ENCODE results near the gene NADSYN1.
A peak's percentile ranks its signal among the peaks of the same experiment; 100 is the strongest.
"Not testable (repeated sequence)": the region's sequence is repeated elsewhere in the genome, so short reads cannot be mapped to it uniquely, and the experiment has no call there.

The NADSYN1 gene

GRCh38 chr11:71453037-71453917 is at the start of gene NADSYN1:
TSS of gene NADSYN1 (plus strand) at chr11:71453203. CDS start at chr11:71453297, 94 bp downstream.
- peak; percentile 90 for DNase-seq

- no peak for DNase-seq
Measured at GRCh38 chr11:71404209-71404608, 48.8 kb upstream of the NADSYN1 start.

GRCh38 chr11:71406681-71407080 is 46.3 kb upstream of the NADSYN1 start:
- no peak for DNase-seq

DNA sequence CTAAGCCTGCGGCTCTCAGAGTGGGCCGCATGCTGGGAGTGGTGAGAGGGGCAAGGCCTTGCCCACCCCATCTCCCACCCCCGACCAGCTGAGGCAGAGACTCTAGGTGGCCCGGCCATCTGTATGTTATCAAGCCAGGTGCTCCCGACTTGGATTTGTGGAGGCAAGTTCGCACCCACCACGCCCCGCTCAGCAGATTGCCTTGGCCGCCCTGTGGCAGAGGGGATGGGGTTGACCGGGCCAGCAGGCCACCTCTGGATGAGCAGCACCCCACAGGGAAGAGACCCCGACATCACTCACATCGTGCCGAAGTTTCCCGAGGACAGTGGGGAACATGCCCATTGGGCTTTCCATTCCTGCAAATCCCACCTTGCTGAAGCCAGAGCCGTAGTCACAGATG is 45.6 kb upstream of the NADSYN1 start:
- no peak for DNase-seq

- DNase-seq = no peak
Measured at GRCh38 chr11:71408826-71409225, 44.2 kb upstream of the NADSYN1 start.

DNA sequence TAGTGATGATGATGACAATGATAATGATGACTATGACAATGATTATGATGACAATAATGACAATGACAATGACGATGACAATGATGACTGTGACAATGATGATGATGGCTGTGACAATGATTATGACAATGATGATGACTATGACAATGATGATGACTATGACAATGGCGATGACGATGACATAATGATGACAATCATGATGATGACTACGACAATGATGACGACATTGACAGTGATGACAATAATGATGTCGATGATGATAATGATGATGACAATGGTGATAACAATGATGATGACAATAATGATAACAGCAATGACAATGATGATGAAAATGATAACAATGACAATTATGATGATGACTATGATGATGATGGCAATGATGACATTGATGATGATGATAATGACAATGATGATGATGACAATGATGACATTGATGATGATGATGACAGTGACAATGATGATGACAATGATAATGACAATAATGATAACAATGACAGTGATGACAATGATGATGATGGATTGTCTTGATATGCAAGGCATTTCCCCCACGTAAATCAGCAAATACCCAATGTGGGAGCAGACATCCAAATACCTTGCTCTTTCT is 42.5 kb upstream of the NADSYN1 start:
- no peak for DNase-seq

GRCh38 chr11:71414645-71415044 is 38.4 kb upstream of the NADSYN1 start:
- no peak for DNase-seq

GRCh38 chr11:71418643-71419042 is 34.4 kb upstream of the NADSYN1 start:
- DNase-seq = no peak

DNA sequence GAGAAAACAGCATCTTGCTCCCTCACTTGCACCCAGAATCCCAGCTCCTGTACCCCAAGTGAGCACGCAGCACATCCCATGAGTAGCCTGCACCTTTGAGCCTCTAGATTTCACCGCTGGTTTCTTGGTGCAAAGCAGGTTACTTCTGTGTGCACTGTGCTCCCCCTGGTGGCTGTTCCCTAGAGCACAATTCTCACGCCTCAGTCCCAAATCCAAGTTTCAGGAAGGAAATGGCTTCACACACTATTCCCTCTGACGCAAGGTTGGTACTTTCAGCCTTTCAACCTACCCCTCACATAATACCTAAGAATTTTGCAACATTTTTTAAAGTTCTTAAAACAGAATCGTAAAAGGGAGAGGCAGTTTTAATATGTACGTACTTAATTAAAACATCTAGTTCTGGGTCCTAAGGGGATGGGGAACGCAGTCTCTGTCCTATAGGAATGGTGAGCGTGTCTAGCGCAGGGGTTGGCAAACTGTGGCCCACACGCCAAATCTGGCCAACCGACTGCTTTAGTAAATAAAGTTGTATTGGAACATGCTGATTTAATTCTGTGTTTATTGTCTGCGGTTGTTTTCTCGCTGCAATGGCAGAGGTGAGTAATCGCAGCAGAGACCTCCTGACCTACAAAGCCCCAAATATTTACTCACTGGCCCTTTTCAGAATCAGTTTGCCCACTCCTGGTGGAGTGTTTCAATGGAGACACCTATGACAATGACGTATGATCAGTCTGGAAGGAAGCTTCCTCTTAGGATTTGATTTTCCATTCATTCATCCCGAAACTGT is 32.4 kb upstream of the NADSYN1 start:
- DNase-seq = peak; percentile 28

DNA sequence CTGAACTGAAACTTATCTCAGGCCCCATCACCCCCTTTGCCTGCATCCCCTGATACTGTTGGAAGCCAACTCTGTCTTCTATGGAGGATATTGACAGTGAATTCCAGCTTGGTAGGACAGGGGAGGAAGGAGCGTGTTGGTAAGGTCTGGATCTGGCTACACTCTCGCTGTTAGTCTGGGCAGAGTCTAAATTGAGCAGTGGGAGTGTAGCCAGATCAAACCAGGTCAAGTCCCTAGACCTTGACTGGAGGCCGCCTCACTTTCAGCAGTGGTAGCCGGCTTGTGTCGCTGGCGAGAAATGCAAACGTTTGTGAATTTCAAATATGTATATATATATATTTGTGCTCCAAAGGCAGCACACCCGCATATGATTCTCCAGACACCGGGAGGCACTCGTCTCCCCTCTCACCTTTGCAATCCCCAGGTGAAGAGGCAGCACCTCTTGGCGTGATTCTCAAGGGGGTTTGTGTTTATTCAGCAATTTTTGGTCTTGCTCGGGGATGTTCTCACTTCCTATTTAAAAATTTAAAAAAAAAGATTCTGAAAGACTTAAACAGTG is 31.5 kb upstream of the NADSYN1 start:
- no peak for DNase-seq

- not testable (repeated sequence) for DNase-seq
Measured at GRCh38 chr11:71422318-71422717, 30.7 kb upstream of the NADSYN1 start.

DNA sequence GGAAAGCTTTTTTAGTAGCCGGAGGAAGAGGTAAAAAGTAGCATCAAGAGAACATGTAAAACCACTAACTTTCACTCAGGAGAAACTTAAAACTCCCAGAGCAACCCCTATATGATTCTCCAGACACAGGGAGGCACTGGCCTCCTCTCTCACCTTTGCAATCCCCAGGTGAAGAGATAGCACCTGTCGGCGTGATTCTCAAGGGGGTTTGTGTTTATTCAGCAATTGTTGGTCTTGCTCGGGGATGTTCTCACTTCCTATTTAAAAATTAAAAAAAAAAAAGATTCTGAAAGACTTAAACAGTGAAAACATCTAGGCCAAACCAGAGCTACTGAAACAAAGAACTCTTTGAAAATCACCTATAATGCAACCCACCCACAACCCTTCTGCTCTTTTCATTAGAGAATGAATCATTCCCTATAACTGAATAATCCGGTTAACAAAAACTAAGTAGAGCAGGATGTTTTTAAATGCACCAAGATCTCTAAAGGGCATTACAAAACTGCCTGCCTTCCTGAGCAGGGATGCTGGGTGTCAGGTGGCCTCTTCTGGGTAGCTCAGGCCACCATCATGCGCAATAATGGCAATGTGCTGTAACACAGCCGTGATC is 29.7 kb upstream of the NADSYN1 start:
- DNase-seq = no peak

DNA sequence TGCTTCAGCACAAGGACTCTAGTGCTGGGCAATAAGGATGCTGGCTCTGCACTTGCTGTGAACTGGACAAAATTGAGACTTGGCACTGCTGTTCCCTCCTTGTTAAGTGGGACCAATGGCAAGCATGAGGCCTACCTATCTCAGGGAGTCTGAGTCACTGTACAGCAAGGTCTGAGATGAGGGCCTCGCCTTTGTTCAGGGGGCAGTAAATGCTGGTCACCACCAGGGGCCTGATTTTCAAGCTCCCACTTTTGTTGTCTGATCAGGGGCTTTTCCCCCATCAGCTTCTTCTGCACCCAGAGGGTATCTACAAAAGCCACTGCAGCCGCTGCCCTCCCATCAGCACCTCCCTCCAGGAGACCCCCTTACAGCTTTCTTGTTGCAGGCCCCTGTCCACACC is 27.6 kb upstream of the NADSYN1 start:
- DNase-seq = no peak

- DNase-seq = no peak
Measured at GRCh38 chr11:71425860-71426259, 27.1 kb upstream of the NADSYN1 start.

DNA sequence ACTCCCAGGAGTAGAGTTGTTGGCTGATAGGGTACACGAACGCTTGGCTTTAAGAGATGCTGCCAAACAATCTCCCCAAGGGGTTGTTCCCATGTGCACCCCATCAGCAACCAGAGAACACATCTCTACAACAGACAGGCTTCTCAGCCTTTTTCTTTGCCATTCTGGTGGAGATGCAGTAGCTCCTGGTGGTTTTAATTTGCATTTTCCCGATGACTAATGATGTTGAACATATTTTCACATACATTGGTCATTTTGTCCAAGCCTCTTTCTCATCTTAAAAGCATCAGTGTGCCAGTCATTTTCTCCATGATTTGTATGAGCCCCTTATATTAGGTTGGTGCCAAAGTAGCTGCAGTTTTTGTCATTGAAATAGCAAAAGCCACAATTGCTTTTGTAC is 26.6 kb upstream of the NADSYN1 start:
- DNase-seq = peak; percentile 28

DNA sequence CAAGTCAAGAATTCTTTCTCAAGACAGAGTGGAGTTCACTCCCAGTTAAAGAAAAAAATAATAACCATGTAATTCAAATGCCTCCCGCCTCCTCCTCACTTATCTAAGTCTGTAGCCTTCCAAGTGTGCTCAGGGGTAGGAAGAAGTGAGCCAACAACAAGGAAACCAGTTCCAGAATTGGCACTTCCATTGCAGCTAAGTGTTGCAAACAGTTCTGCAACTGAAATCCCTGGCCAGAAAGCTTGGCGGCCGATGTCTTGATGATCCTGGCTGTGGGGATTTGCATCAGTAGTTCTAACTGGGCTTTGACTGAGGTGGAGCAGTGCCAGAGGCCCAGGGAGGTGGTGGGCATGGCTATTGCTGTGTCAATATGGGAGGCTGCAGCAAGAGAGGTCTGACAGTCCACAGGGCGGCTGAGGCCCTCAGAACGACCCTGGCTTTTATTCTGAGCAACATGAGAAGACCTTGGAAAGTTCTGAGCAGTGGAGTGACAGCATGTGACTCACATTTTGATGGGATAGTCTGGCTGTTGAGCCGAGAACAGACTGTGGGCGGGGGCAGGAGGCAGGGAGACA is 24.1 kb upstream of the NADSYN1 start:
- no peak for DNase-seq

DNA sequence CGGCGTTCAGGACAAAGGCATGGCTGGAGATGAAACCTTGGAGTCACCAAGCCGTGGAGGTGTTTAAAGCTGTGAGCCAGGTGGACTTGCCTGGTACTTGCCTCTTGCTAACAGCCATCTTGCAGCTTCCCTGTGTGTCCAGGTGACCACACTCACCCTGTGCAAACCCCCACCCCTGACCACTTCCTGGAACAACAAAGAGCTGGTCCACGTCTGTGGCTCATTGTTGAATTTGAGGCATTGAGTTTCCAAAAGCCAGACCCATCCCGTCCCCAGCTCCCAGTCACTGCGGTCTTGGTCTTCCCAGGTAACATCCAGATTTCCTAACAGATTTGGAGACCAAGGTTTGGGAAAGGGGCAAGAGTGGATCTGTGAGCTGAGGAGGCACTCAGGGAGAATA is 23.3 kb upstream of the NADSYN1 start:
- no peak for DNase-seq

DNA sequence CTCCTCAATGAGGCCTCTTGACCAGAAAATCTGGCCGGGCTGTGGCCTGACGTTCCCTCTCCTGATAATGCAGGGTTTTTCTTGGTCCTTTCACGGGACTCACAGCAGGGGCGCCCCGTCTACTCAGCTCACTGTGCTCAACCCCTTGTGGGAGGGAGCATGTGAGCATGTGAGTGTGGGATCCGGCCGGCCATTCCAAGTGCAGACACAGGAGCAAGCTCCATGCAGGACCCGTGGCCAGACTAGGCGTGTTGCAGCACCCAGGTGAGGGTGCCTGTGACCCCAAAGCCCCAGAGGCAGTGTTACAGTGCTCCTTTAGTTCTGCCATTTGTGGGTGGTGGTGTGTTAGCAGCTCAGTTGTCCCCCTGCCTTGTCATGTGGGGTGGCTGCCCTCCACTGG is 22.8 kb upstream of the NADSYN1 start:
- DNase-seq = no peak

DNA sequence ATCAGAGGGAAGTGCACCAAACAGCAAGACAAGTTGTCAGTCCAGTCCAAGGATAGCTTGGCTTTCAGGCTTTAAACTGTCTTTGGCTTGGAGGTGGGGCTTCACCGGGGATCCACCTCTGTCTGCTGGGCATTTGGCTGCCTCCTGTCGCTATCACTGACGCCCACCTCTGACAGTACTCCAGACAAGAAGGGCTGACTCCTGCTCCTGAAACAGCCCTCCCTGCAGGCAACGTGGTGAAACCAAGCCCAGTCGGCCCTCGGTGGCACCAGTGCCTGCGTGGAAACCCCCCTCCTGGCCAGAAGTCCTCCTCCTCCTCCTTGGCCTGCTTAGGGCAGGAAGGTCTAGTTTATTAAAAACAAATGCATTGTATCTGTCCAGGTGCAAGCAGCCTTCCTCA is 21.7 kb upstream of the NADSYN1 start:
- no peak for DNase-seq

DNA sequence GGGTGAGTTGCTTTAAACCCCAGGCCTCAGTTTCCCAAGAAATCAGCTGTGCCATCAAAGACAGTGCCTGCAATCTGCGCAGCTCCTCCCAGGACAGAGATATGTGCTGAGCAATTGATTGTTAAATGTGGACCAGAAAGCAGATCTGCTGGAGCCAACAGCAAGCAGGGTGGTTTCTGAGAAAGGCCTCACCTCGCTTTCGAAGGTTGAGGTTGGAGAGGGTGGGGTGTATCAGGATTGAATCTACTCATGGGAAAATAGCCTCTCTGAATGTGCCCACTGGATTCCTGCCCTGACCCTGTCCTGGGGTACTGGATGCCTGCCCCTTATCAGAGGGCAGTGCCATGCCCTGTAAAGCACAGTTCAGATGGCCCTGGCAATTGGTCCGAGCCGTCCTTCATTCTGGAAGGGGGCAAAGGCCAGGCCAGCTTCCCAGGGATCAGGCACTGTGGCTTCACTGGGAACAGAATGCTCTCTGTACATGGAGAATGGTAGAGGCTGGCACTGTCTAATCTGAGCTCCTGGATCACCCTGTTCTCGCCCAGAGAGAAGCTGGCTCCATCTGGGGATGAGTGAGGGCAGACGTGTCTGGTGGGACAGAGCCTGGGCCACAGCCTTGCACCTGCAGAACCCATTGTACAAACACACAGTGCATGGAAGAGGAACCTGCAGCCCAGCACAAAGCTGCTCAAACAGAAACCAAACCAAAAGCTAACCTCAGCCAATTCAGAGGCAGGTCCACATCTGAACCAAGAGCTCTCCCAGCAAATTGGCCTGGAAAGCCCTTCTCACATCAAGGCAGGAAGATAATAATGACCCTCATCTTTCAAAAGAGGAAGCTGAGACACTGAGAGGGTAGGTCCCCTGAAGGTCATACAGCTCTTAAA is 20.0 kb upstream of the NADSYN1 start:
- no peak for DNase-seq

DNA sequence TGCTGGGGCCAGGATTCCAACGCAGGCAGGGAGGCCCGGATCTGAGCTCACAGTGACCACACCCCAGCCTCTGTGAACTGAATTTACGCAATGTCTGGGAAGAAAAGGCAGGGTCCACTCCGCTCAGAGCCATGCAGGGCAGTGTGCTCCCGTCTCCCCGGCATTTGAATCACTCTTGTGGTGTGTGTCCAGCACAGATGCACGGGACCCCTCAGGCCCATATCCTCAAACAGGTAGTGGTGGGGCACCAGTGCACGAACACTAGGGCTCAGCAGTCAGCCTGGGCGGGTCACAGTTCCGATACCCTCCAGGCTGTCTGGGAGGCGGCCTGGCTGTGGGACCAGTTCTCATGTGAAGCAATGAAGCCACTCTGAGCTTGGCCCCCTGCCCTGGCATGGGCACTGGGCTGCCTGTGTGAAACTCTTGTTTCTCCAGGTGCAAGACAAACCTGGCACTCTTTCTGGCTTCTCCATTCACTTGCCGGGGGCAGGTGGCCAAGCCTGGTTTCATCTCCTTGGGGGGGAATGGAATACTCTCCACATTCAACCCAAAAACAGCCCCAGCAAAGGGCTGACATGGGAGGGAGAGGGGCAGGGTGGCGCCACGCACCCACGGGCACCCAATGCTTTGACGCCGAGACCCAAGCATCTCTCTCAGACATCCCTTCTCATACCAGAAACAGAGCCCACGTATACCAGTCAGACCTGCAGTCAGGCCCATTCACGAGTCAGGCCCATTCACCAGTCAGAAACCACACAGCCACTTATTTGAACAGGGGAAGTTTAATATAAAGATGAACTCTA is 19.2 kb upstream of the NADSYN1 start:
- no peak for DNase-seq

Data from fibroblast of skin of right quadriceps (primary cell).